Neural cell (in vitro differentiated cells): Measurements from ENCODE around the gene GLUL.

Experiments
- CTCF ChIP-seq: fragments of 450-650 bp; IDR thresholded peaks from 2 replicates; pipeline ENCODE4 v1.5.1; 2014; ENCODE audit warnings: antibody characterized with exemption, mild to moderate bottlenecking, moderate library complexity; ENCODE audit not compliant: poor library complexity, severe bottlenecking
- POLR2AphosphoS5 ChIP-seq: IDR thresholded peaks from 2 replicates; pipeline ENCODE4 v1.6.1; 2012

- TF ChIP-seq CTCF (no peak), POLR2AphosphoS5 (no peak)
These were observed 7.7 kb downstream of the GLUL start for GRCh38 chr1:182383934-182384333.
